ENCODE data around the gene SORL1. TPM values are rescaled to one million over a fixed set of nuclear protein-coding genes. Genes with fewer than 3 reads are reported as not detected.

Gene SORL1
- total and polyA plus RNA-seq, 2 of the 13 experiments (the other 11 are each of a cell fraction or from before 2014, with no cell fraction given), result 21.3 to 148 TPM

- H3K79me2 ChIP-seq (ENCODE audit: insufficient read depth, low read length), result no peaks in the 10 kb centered on the region
- H3K4me3 ChIP-seq (replicated peaks in 1 of 3; ENCODE audit: insufficient read depth in 1 of 3, low read depth in 2 of 3, low read length in 3 of 3), result no peak overlapping the region
- in situ Hi-C loops (cut with HindIII; ENCODE audit: extremely low pct_ligation_motif_present, low pct_unique_long_range_greater_than_20kb) (no loop called here), intact Hi-C loops (cut with micrococcal nuclease; ENCODE audit: unreplicated experiment) (loop anchor here (5.0 kb wide), 2 partner anchors 102 to 233 kb away; partner anchors contain the start of genes SORL1 and SORL1-AS1)
- peaks cover 32% of the 10 kb centered on the region for H3K4me1 ChIP-seq (ENCODE audit: insufficient read depth, low read length)
- ChIA-PET POLR2A (interaction anchor here (1.0 to 1.4 kb wide), 2 partner anchors 10 to 94 kb away, joined by 3 to 12 read pairs; no protein-coding TSS in a partner anchor), CTCF (ENCODE audit: low intra/inter-chr PET ratio, low total read pairs) (no interaction called here)
- H3K27ac ChIP-seq (ENCODE audit: extremely low read length, insufficient read depth, low read length), result peak overlapping the region; percentile 55
- H3K9me3 ChIP-seq (ENCODE audit: low read length), result no peaks in the 10 kb centered on the region
- BruUV-seq (replicated peaks), result no TSS peak
- peaks cover 29 to 76% of the 10 kb centered on the region in 2 experiments for H3K36me3 ChIP-seq (replicated peaks in 1 of 2; ENCODE audit: control insufficient read depth in 1 of 2, insufficient read depth in 2 of 2, low read length in 2 of 2)
- no peak overlapping the region for H3K4me2 ChIP-seq (ENCODE audit: low read depth, low read length)
- no peaks in the 10 kb centered on the region for H3K27me3 ChIP-seq (ENCODE audit: control insufficient read depth in 1 of 2, insufficient read depth in 2 of 2, low read length in 2 of 2)
- ATAC-seq (peak; percentile 97), FAIRE-seq (peak; percentile 83), DNase-seq (ENCODE audit: low spot score) (peak; percentile 91)
- no peaks in the 10 kb centered on the region for H4K20me1 ChIP-seq (ENCODE audit: insufficient read depth, low read length)
- no peak overlapping the region for H2AFZ ChIP-seq (ENCODE audit: low read length)
- H3K9ac ChIP-seq (ENCODE audit: insufficient read depth, low read depth, low read length), result no peak overlapping the region
- 0% methylated on average over 1 of the region's 11 CpGs for WGBS (ENCODE audit: low lambda C conversion rate)
- TF ChIP-seq GLI4 (CRISPR knock-in tag; IDR thresholded peaks at IDR 0.05; ENCODE audit: borderline replicate concordance), result no peak
- no peak for TF ChIP-seq HCFC1 (IDR thresholded peaks at IDR 0.05; ENCODE audit: low read depth, low read length)
- no peak for TF ChIP-seq GPN1 (CRISPR knock-in tag; IDR thresholded peaks at IDR 0.05; ENCODE audit: borderline replicate concordance)
- no peak for TF ChIP-seq ZNF83 (CRISPR knock-in tag; IDR thresholded peaks at IDR 0.05; ENCODE audit: borderline replicate concordance)
- peak; percentile 21; the same call in 1 of the 2 replicates for TF ChIP-seq ZNF362 (CRISPR knock-in tag; IDR thresholded peaks at IDR 0.05; ENCODE audit: borderline replicate concordance)
- no peak for TF ChIP-seq PAF1 (CRISPR knock-in tag; IDR thresholded peaks at IDR 0.05)
- TF ChIP-seq TAF15 (IDR thresholded peaks at IDR 0.05; ENCODE audit: low read depth, low read length, poor library complexity, severe bottlenecking), result no peak
- no peak for TF ChIP-seq NR0B2 (CRISPR knock-in tag; IDR thresholded peaks at IDR 0.05)
- peak; percentile 81 for TF ChIP-seq CREB1 (IDR thresholded peaks at IDR 0.05)
- TF ChIP-seq CREB1 (CRISPR knock-in tag; IDR thresholded peaks at IDR 0.05), result peak; percentile 85
- no peak for TF ChIP-seq MED8 (CRISPR knock-in tag; IDR thresholded peaks at IDR 0.05; ENCODE audit: insufficient replicate concordance)
- no peak for TF ChIP-seq HNRNPUL1 (IDR thresholded peaks at IDR 0.05; ENCODE audit: low read depth, low read length)
- TF ChIP-seq ZBTB21 (CRISPR knock-in tag; IDR thresholded peaks at IDR 0.05), result peak; percentile 76
- TF ChIP-seq ZNF296 (CRISPR knock-in tag; conservative IDR thresholded peaks at IDR 0.05), result no peak
- no peak for TF ChIP-seq GFI1 (CRISPR knock-in tag; IDR thresholded peaks at IDR 0.05; ENCODE audit: borderline replicate concordance)
- TF ChIP-seq ARNTL (CRISPR knock-in tag; IDR thresholded peaks at IDR 0.05), result peak; percentile 86
- no peak for TF ChIP-seq MTF1 (CRISPR knock-in tag; IDR thresholded peaks at IDR 0.05)
- TF ChIP-seq TOPORS (CRISPR knock-in tag; IDR thresholded peaks at IDR 0.05), result no peak
- peak; percentile 70; the same call in 1 of the 2 replicates for TF ChIP-seq ZNF747 (CRISPR knock-in tag; IDR thresholded peaks at IDR 0.05; ENCODE audit: borderline replicate concordance)
- no peak for TF ChIP-seq CAMTA2 (CRISPR knock-in tag; IDR thresholded peaks at IDR 0.05; ENCODE audit: borderline replicate concordance)
- TF ChIP-seq, protein P1, sequence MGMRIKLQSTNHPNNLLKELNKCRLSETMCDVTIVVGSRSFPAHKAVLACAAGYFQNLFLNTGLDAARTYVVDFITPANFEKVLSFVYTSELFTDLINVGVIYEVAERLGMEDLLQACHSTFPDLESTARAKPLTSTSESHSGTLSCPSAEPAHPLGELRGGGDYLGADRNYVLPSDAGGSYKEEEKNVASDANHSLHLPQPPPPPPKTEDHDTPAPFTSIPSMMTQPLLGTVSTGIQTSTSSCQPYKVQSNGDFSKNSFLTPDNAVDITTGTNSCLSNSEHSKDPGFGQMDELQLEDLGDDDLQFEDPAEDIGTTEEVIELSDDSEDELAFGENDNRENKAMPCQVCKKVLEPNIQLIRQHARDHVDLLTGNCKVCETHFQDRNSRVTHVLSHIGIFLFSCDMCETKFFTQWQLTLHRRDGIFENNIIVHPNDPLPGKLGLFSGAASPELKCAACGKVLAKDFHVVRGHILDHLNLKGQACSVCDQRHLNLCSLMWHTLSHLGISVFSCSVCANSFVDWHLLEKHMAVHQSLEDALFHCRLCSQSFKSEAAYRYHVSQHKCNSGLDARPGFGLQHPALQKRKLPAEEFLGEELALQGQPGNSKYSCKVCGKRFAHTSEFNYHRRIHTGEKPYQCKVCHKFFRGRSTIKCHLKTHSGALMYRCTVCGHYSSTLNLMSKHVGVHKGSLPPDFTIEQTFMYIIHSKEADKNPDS (CRISPR knock-in tag; IDR thresholded peaks at IDR 0.05), result no peak
These were observed 101.7 kb downstream of the SORL1 start for GRCh38 chr11:121553806-121554205.

Data from HepG2 (cell line).